ENCODE data around the gene ETV2.
A peak's percentile ranks its signal among the peaks of the same experiment; 100 is the strongest.
"Not testable (repeated sequence)": the region's sequence is repeated elsewhere in the genome, so short reads cannot be mapped to it uniquely, and the experiment has no call there.

Gene ETV2

DNA sequence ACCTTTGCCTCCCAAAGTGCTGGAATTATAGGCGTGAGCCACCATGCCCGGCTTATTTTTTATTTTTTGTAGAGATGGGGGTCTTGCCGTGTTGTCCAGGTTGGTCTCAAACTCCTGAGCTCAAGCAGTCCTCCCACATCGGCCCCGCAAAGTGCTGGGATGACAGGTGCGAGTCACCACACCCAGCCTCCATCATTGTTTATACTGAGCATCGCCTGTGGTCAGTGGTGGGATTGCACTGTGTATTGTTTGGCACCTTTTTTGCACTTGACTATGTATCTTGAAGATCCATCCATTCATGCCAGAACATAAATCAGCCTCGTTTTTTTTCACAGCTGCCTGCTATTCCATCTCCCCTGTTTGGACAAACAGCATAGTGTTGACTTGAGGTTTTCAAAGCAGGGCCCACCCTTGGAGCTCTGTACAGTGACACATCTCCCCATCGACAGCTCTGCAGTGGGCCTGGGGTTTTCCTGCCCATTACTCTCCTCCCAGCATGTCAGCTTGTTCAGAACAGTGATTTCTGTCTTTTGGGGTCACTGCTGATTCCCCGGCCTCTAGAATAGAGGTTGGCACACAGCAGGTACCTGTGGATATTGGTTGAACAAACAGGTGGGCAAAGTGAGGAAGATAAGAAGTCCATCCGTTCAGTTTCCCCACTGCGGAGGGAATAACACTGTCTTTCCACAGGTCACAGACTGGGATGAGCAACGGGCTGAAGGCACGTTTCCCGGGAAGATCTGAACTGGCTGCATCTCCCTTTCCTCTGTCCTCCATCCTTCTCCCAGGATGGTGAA, 16.6 kb downstream of the ETV2 start:
- DNase-seq: no peak

DNA sequence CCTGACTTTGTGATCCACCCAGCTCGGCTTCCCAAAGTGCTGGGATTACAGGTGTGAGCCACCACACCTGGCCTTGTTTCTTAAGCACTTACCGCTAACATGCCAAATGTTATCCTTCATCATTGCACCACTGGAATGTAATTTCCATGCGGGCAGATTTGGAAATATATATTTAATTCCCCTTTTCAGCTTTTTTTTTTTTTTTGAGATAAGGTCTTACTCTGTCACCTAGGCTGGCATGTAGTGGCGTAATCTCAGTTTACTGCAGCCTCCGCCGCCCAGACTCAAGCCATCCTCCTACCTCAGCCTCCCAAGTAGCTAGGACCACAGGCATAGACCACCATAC, 20.4 kb downstream of the ETV2 start:
- DNase-seq: no peak

DNA sequence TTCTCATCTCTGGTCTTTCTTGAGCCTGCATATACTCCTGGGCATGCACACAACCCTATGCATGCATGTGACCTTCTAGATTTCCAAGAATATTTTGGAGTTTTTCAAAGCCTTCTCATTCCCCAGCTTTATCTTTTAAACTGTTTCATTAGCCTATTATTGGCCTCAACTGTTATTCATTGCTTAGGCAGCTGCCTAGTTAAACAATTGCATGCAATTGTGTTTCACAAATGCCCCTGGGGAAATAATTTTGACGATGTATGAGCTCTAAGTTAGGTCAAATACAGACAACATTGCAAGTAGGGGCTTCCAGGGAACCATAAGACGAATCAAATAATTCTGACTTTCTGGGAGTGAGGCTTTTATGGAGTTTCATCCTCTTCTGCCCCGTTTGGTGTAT, 22.4 kb downstream of the ETV2 start:
- DNase-seq: no peak

DNA sequence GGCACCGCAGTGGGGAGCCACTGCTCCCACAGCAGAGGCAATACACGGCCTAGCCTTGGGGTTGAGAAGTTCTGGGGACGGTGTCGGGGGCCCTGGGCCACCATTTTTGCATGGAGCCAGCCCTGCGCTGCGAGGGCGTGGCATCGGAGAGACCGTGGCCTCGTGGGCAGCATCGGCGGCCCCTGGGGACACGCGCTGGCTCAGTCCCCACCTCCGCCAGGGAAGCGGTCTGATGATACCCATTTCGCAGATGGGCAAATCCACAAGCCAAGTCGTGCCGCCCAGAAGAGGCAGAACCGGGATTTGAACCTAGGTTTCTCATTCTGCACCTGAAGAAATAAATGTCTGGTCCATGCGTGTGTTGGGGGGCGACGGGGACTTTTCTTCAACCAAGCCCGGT, 23.6 kb downstream of the ETV2 start:
- DNase-seq: no peak

DNA sequence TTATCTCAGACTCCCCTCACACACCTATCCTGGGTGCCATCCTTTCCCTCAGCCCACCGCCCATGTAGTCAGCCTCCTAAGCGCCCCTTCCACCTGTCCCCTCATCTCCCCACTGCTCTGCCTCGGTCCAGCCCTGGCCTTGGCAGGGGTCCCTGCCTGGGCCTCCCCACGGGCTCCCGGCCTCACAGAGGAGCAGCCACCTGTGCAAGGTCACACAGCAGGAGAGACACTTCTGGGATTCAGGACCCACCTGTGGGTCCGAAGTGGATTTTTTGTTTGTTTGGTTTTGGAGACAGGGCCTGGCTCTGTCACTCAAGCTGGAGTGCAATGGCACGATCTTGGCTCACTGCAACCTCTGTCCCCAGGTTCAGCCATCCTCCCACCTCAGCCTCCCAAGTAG, 24.1 kb downstream of the ETV2 start:
- DNase-seq: no peak

DNA sequence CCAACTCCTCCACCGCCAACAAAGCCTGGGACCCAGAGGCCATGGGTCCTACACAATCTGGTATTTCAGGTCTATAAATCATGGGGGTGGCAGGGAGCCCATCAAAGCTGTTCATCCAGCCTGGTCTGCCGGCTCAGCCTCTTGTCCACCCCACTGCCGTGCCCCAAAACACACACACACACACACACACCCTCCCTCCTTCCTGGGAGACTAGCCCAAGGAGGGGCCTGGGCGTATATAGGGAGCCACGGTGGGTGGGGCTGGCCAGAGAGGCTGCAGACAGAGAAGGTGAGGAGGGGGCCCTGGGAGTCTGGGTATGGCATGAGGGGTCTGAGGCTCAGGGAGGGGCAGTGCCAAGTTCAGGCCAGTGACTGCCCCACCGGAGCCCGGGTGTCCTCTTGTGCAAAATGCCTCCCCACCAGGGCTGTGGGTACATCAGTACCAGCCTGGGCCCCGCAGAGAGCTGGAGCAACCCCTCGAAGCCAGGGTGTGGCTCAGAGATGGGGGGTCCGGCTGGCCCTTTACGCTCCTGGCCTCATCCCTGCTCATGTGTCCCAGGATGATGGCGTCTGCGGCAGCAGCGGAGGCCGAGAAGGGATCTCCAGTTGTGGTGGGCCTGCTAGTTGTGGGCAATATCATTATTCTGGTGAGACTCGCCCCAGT, 24.8 kb downstream of the ETV2 start, which contains the start of gene UPK1A:
TSS of gene UPK1A (plus strand) at position 267 of the 663 bp plus-strand sequence. CDS start at position 563, 296 bp downstream.
- no peak for DNase-seq

DNA sequence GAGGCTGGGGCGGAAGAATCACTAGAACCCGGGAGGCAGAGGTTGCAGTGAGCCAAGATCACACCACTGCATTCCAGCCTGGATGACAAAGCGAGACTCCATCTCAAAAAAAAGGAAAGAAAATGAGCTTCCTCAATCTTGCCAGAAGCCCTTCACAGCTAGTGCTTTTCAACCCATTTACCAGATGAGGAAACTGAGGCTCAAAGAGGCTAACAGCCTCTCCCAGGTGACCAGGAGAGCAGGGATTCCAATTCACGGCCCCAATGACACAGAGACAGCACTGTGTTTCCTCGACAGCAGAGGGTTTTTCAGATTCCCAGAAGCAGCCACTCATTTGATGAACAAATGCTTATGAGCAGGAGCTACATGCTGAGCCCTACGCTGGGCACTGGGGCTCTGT, 28.0 kb downstream of the ETV2 start:
- DNase-seq: no peak

DNA sequence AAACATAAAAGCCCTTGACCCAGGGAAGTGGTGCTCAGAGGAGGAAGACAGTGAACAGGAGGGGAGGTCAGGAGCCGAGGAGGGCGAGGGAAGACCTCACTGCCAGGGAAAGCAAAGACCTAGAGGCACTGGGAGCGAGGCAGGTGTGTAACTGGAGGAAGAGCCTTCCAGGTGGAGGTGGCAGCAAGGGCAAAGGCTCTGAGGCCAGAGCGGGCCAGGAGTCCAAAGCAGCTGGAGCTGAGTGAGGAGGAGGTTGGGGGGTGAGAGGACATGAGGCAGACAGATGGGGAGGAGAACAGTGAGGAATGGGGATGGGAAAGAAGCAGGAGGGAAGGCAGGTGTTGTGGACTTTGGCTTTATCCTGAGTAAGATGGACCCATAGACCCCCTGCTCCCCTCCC, 28.4 kb downstream of the ETV2 start:
- no peak for DNase-seq

DNA sequence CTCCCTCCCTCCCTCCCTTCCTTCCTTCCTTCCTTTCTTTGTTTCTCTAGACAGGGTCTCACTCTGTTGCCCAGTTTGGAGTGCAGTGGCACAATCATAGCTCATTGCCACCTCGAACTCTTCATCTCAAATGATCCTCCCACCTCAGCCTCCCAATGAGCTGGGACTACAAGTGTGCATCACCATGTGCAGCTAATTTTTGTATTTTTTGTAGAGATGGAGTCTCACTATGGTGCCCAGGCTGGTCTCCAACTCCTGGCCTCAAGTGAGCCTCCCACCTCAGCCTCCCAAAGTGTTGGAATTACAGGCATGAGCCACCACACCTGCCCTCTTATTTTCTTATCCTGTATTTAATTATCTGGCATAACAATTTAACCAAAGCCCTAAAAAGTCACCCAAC, 29.1 kb downstream of the ETV2 start:
- no peak for DNase-seq

DNA sequence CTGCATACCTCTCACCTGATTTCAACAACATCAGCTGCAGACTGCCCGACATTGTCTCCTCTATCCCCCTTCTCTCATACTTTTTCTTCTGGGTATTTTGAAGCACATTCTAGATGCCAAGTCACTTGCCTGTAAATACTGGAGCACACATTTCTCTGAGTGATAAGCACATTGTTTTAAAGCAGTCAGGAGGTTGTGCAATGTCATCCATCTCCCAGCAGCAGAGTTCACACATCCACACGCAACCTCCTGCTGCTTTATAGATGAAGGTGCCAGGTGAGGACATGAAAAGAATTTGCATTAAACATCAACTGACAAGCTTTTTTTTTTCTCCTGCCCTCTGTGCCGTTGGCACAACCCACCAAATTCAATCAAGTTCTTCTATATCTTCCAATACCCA, 30.3 kb downstream of the ETV2 start:
- DNase-seq: no peak

DNA sequence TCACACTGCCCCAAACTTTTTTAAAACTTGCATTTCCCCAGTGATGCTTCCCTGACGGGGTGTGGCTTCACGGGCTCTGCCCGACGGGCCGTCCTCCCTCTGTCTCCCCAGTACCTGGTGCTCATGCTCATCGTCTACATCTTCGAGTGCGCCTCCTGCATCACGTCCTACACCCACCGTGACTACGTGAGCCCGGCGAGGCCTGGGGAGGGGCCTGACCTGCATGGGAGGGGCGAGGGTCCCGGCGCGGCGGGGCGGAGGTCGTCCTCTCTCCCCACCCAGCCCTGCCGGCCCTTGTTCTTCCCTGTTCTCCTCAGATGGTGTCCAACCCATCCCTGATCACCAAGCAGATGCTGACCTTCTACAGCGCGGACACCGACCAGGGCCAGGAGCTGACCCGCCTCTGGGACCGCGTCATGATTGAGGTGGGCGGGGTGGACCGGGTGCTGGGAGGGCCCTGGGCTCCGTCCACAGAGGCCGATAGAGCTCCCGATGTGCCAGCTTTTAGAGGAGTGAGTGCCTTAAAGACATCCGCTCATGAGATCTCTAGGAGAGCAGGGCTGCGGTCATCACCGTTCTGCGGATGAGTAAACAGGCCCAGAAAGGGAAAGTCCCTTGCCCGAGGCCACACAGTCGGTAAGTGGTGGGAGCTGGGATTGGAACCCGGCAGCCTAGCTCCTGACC, 31.7 kb downstream of the ETV2 start:
- no peak for DNase-seq

DNA sequence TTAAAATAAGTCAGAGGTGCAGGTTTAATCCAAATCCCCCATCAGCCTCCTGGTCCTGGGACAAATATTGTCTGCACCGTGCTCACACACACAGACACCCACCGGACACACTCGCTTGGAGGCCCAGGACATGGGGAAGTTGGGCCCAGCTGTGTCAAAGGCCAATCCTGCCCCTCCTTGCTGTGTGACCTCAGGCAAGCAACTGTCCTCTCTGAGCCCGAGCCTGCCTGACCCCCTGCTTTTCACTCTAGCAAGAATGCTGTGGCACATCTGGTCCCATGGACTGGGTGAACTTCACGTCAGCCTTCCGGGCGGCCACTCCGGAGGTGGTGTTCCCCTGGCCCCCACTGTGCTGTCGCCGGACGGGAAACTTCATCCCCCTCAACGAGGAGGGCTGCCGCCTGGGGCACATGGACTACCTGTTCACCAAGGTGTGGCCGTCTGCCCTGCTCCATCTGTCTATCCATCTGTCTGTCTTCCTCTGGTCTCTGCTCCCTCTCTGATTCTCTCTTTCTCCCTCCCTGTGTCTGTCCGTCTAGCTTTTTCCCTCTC, 34.1 kb downstream of the ETV2 start:
- DNase-seq: no peak

DNA sequence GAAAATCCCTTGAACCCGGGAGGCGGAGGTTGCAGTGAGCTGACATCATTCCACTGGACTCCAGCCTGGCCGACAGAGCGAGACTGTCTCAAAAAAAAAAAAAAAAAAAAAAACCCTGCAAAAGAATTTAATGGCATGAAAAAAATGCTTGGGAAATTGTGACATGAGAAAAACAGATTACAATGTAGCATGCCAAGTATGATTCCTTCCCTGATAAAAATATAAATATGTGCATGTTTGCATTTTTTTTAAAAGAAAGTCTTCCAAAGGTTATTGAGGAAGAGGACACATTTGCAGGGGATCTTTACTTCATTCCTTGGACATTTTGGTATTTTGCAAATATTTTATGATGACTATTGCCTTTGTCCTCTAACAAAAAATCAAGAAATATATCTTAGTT, 48.3 kb downstream of the ETV2 start:
- DNase-seq: no peak

DNA sequence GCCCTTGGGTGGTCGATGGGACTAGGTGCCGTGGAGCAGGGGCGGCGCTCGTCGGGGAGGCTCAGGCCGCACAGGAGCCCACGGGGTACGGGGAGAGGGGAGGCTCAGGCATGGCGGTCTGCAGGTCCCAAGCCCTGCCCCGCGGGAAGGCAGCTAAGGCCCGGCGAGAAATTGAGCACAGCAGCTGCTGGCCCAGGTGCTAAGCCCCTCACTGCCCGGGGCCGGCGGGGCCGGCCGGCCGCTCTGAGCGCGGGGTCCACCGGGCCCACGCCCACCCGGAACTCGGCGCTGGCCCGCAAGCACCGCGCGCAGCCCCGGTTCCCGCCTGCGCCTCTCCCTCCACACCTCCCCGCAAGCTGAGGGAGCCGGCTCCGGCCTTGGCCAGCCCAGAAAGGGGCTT, 49.6 kb downstream of the ETV2 start:
- not testable (repeated sequence) for DNase-seq

DNA sequence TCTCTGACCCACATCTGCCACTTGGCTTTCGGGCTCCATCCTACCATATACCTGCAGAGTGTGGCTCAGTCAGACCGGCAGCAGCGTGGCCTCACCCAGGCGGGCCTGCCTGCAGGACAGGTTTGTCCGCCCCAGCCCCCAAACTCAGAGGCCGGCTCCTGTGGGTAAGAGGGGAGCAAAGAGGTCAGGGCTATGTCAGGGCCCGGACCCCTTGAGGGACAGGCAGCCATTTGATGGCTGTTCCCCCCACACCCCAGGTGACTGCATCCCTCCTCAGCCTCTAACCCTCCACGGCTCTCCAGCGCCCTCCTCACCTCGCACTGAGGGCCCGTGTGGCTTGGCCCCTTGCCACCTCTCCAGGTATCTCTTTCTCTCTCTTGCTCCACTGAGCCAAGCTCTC, 50.5 kb downstream of the ETV2 start:
- no peak for DNase-seq

DNA sequence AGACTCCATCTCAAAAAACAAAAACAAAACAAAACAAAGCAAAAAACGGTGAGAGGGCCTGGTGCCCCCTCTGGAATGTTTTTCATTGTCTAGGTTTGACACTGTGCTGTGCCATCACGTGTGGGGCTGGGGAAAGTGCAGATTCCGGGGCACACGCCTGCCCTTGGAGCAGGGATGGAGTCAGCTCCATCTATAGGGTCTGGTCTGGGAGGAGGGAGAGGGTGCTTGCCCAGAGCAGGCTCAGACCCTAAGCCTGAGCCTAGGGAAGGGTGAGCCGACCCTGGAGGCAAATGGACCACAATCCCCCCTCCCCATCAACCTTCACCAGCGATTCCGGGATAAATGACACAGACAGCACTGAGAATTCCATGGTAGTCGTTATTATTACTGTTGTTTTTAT, 51.9 kb downstream of the ETV2 start:
- no peak for DNase-seq

DNA sequence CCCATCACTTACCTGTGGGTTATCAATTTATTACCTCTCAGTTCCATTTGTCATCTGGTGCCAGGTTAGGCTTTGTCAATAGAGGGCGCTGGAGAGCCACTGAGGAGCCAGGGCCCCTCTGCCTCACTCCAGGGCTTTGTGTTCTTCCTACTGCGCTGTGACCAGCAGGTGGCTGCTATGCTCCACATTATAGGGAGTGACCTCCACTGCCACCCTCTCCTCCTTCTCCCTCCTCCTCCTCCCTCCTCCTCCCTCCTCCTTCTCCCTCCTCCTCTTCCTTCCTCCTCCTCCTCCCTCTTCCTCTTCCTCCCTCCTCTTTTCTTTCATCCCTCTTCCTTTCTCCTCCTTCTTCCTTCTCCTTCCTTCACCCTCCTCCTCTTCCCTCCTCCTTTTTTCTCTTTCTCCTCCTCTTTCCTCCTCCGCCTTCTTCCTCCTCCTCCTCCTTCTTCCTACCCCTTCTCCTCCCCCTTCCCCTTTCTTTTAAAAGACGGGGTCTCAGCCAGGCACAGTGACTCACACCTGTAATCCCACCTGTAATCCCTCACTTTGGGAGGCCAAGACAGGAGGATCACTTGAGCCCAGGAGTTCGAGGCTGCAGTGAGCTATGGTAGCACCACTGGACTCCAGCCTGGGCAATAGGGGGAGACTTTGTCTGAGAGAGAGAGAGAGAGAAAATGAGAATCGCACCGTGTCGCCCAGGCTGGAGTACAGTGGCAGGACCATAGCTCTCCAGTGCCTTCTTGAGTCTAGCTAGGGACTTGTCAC, 52.5 kb downstream of the ETV2 start:
- DNase-seq: peak in 13 of 14 donors; percentile 8 to 83 (median 61)
